Ectodermal cell (in vitro differentiated cells): ENCODE measurements around the gene PEX6.

ENCODE experiments used
- H3K27ac ChIP-seq: 2 replicates; pipeline ENCODE4 v1.7.0; 2013; ENCODE audit warnings: mild to moderate bottlenecking, low read depth, low read length; ENCODE audit not compliant: insufficient read depth, poor library complexity, severe bottlenecking
- H3K27me3 ChIP-seq: 2 replicates; pipeline ENCODE4 v1.7.0; 2013; ENCODE audit warnings: mild to moderate bottlenecking, low read length; ENCODE audit not compliant: insufficient read depth, control insufficient read depth, poor library complexity, severe bottlenecking
- H3K36me3 ChIP-seq: one replicate; pipeline ENCODE4 v1.7.0; 2013; ENCODE audit warnings: low read length; ENCODE audit not compliant: control insufficient read depth, insufficient read depth
- H3K4me1 ChIP-seq: one replicate; pipeline ENCODE4 v1.7.0; 2013; ENCODE audit warnings: low read length; ENCODE audit not compliant: control insufficient read depth, insufficient read depth
- H3K4me3 ChIP-seq: 2 replicates; pipeline ENCODE4 v1.7.0; 2013; ENCODE audit warnings: low read depth, low read length, control low read depth; ENCODE audit not compliant: insufficient read depth
- H3K9me3 ChIP-seq: 2 replicates; pipeline ENCODE4 v1.7.0; 2013; ENCODE audit warnings: mild to moderate bottlenecking, low read length, moderate library complexity; ENCODE audit not compliant: control insufficient read depth
- WGBS, 2 experiments: methylation state at CpG; one replicate each; pipeline ENCODE4 v1.1.7; 2013; ENCODE audit warnings: missing lambda C conversion rate in 2 of 2; 5-methylcytosine and 5-hydroxymethylcytosine counted together

The PEX6 gene

GRCh38 chr6:42937548-42938427, 41.2 kb downstream of the PEX6 start:
- no peak overlapping the region for H3K27ac ChIP-seq
- H3K36me3 ChIP-seq = peaks cover 24% of the 10 kb centered on the region
- whole genome bisulfite sequencing, 2 experiments = 94 to 95% methylated on average over 13 of the region's 13 CpGs
- H3K4me1 ChIP-seq = no peaks in the 10 kb centered on the region
- no peaks in the 10 kb centered on the region for H3K9me3 ChIP-seq
- H3K4me3 ChIP-seq = no peak overlapping the region
- H3K27me3 ChIP-seq = no peaks in the 10 kb centered on the region

- Histone ChIP-seq H3K4me1 (no peaks in the 10 kb centered on the region), H3K36me3 (peaks cover 24% of the 10 kb centered on the region), H3K27me3 (no peaks in the 10 kb centered on the region), H3K27ac (no peak overlapping the region), H3K4me3 (no peak overlapping the region), H3K9me3 (no peaks in the 10 kb centered on the region)
- WGBS, 2 experiments = 94 to 96% methylated on average over 11 of the region's 11 CpGs
Measured at GRCh38 chr6:42936398-42936797, 42.6 kb downstream of the PEX6 start.

- H3K4me3 ChIP-seq = no peak overlapping the region
- no peaks in the 10 kb centered on the region for H3K27me3 ChIP-seq
- 96 to 98% methylated on average over 7 of the region's 7 CpGs for WGBS, 2 experiments
- peaks cover 24% of the 10 kb centered on the region for H3K36me3 ChIP-seq
- H3K9me3 ChIP-seq = no peaks in the 10 kb centered on the region
- no peak overlapping the region for H3K27ac ChIP-seq
- no peaks in the 10 kb centered on the region for H3K4me1 ChIP-seq
Measured at GRCh38 chr6:42935322-42935721, 43.7 kb downstream of the PEX6 start.

GRCh38 chr6:42933205-42933604, 45.8 kb downstream of the PEX6 start:
- 87 to 92% methylated on average over 3 of the region's 3 CpGs for WGBS, 2 experiments
- no peaks in the 10 kb centered on the region for H3K9me3 ChIP-seq
- no peak overlapping the region for H3K27ac ChIP-seq
- no peaks in the 10 kb centered on the region for H3K27me3 ChIP-seq
- no peaks in the 10 kb centered on the region for H3K4me1 ChIP-seq
- peaks cover 23% of the 10 kb centered on the region for H3K36me3 ChIP-seq
- no peak overlapping the region for H3K4me3 ChIP-seq

- no peaks in the 10 kb centered on the region for H3K27me3 ChIP-seq
- no peak overlapping the region for H3K27ac ChIP-seq
- no peaks in the 10 kb centered on the region for H3K9me3 ChIP-seq
- H3K4me1 ChIP-seq = no peaks in the 10 kb centered on the region
- WGBS, 2 experiments = 90 to 92% methylated on average over 3 of the region's 3 CpGs
- no peak overlapping the region for H3K4me3 ChIP-seq
- H3K36me3 ChIP-seq = peaks cover 18% of the 10 kb centered on the region
Measured at GRCh38 chr6:42932412-42932811, 46.6 kb downstream of the PEX6 start.

GRCh38 chr6:42929821-42930360, 49.1 kb downstream of the PEX6 start:
- Histone ChIP-seq H3K9me3 (no peaks in the 10 kb centered on the region), H3K4me1 (no peaks in the 10 kb centered on the region), H3K27me3 (no peaks in the 10 kb centered on the region), H3K27ac (peak overlapping the region; percentile 97), H3K36me3 (peaks cover 9% of the 10 kb centered on the region), H3K4me3 (peak overlapping the region; percentile 42)
- 1 to 2% methylated on average over 16 of the region's 16 CpGs for WGBS, 2 experiments

- Histone ChIP-seq H3K27me3 (no peaks in the 10 kb centered on the region), H3K4me1 (no peaks in the 10 kb centered on the region), H3K4me3 (peak within 1 kb of the TSS; percentile 42), H3K27ac (peak within 1 kb of the TSS; percentile 97), H3K9me3 (no peaks in the 10 kb centered on the region), H3K36me3 (peaks cover 3% of the 10 kb centered on the region)
- WGBS, 2 experiments = 1% methylated on average over 63 of the region's 63 CpGs
Measured at GRCh38 chr6:42928986-42929820, 49.8 kb downstream of the PEX6 start, which contains the start of gene CNPY3. TSS of gene CNPY3 (plus strand) at chr6:42929480. CDS start at chr6:42929571, 91 bp downstream.

GRCh38 chr6:42925248-42925857, 53.6 kb downstream of the PEX6 start:
- Histone ChIP-seq H3K4me3 (no peak overlapping the region), H3K36me3 (no peaks in the 10 kb centered on the region), H3K27ac (no peak overlapping the region), H3K4me1 (no peaks in the 10 kb centered on the region), H3K27me3 (no peaks in the 10 kb centered on the region), H3K9me3 (no peaks in the 10 kb centered on the region)
- 91% methylated on average over 23 of the region's 23 CpGs for WGBS, 2 experiments

- WGBS, 2 experiments = 94 to 100% methylated on average over 2 of the region's 2 CpGs
Measured at GRCh38 chr6:42923666-42924065, 55.3 kb downstream of the PEX6 start.

More at GRCh38 chr6:42923666-42924065, 55.3 kb downstream of the PEX6 start:
- no peak overlapping the region for H3K27ac ChIP-seq
- H3K9me3 ChIP-seq = no peaks in the 10 kb centered on the region
- no peaks in the 10 kb centered on the region for H3K4me1 ChIP-seq
- H3K4me3 ChIP-seq = no peak overlapping the region
- H3K36me3 ChIP-seq = no peaks in the 10 kb centered on the region
- no peaks in the 10 kb centered on the region for H3K27me3 ChIP-seq
